H9 (cell line): ENCODE measurements around the gene TMEM175. TPM values are rescaled to one million over a fixed set of nuclear protein-coding genes. Genes with fewer than 3 reads are reported as not detected.

Experiments used
- DNase-seq: peaks from one replicate; pipeline ENCODE4 v3.0.0-alpha.2; 2017
- H2AFZ ChIP-seq: one replicate; pipeline ENCODE4 v1.6.1; 2013; ENCODE audit warnings: mild to moderate bottlenecking, low read length, control low read depth, moderate library complexity
- H2AK5ac ChIP-seq: 2 replicates; pipeline ENCODE4 v1.6.1; 2013; ENCODE audit warnings: low read length, control low read depth, mixed read lengths; ENCODE audit not compliant: insufficient read length
- H2BK120ac ChIP-seq: one replicate; pipeline ENCODE4 v1.6.1; 2013; ENCODE audit warnings: low read depth, mild to moderate bottlenecking, low read length, control low read depth, inconsistent platforms; ENCODE audit not compliant: poor library complexity, severe bottlenecking
- H2BK12ac ChIP-seq: 2 replicates; pipeline ENCODE4 v1.6.1; 2013; ENCODE audit warnings: low read length, control low read depth, mixed read lengths, low read depth; ENCODE audit not compliant: insufficient read length
- H2BK15ac ChIP-seq: 2 replicates; pipeline ENCODE4 v1.6.1; 2013; ENCODE audit warnings: low read depth, low read length, control low read depth
- H2BK20ac ChIP-seq: one replicate; pipeline ENCODE4 v1.6.1; 2013; ENCODE audit warnings: low read depth, mild to moderate bottlenecking, low read length, control low read depth, inconsistent platforms; ENCODE audit not compliant: poor library complexity, severe bottlenecking
- H2BK5ac ChIP-seq: 2 replicates; pipeline ENCODE4 v1.6.1; 2013; ENCODE audit warnings: low read length, control low read depth, mixed read lengths; ENCODE audit not compliant: insufficient read length
- H3K14ac ChIP-seq: 2 replicates; pipeline ENCODE4 v1.6.1; 2013; ENCODE audit warnings: low read length, control low read depth; ENCODE audit not compliant: insufficient read depth
- H3K18ac ChIP-seq: 2 replicates; pipeline ENCODE4 v1.6.1; 2013; ENCODE audit warnings: low read depth, mild to moderate bottlenecking, mixed read lengths, low read length, control low read depth; ENCODE audit not compliant: insufficient read length
- H3K23ac ChIP-seq: 2 replicates; pipeline ENCODE4 v1.6.1; 2013; ENCODE audit warnings: low read length, control low read depth, mixed read lengths, low read depth; ENCODE audit not compliant: insufficient read length
- H3K23me2 ChIP-seq: 2 replicates; pipeline ENCODE4 v1.6.1; 2013; ENCODE audit warnings: low read depth, mild to moderate bottlenecking, mixed read lengths, low read length, control low read depth; ENCODE audit not compliant: insufficient read length, poor library complexity, severe bottlenecking
- H3K27ac ChIP-seq: 2 replicates; pipeline ENCODE4 v1.5.1; 2013; ENCODE audit warnings: low read length, control low read depth, mixed read lengths, low read depth; ENCODE audit not compliant: insufficient read length
- H3K27me3 ChIP-seq: 2 replicates; pipeline ENCODE4 v1.6.1; 2013; ENCODE audit warnings: low read length, control low read depth, inconsistent platforms; ENCODE audit not compliant: insufficient read depth
- H3K4ac ChIP-seq: 2 replicates; pipeline ENCODE4 v1.6.1; 2013; ENCODE audit warnings: low read depth, mild to moderate bottlenecking, control low read depth, inconsistent platforms, low read length, moderate library complexity
- H3K4me1 ChIP-seq: 2 replicates; pipeline ENCODE4 v1.6.1; 2013; ENCODE audit warnings: low read length, control low read depth, inconsistent platforms; ENCODE audit not compliant: insufficient read depth
- H3K4me2 ChIP-seq: 2 replicates; pipeline ENCODE4 v1.6.1; 2013; ENCODE audit warnings: low read length, control low read depth, mixed read lengths; ENCODE audit not compliant: insufficient read length, insufficient read depth
- H3K56ac ChIP-seq: 2 replicates; pipeline ENCODE4 v1.6.1; 2013; ENCODE audit warnings: low read depth, mild to moderate bottlenecking, mixed read lengths, low read length, control low read depth; ENCODE audit not compliant: insufficient read length
- H3K79me1 ChIP-seq: 2 replicates; pipeline ENCODE4 v1.6.1; 2013; ENCODE audit warnings: low read depth, mild to moderate bottlenecking, moderate library complexity, low read length, control low read depth, inconsistent platforms; ENCODE audit not compliant: insufficient read depth, poor library complexity, severe bottlenecking
- H3K79me2 ChIP-seq: 2 replicates; pipeline ENCODE4 v1.6.1; 2013; ENCODE audit warnings: low read length, control low read depth, inconsistent platforms; ENCODE audit not compliant: insufficient read depth
- H3K9ac ChIP-seq: 2 replicates; pipeline ENCODE4 v1.6.1; 2013; ENCODE audit warnings: low read length, control low read depth, mixed read lengths; ENCODE audit not compliant: insufficient read length; ENCODE audit errors: extremely low read depth
- H3K9me3 ChIP-seq: one replicate; pipeline ENCODE4 v1.6.1; 2013; ENCODE audit warnings: low read depth, low read length, inconsistent platforms; ENCODE audit not compliant: control insufficient read depth
- H3T11ph ChIP-seq: one replicate; pipeline ENCODE4 v1.6.1; 2013; ENCODE audit warnings: mild to moderate bottlenecking, low read length, control low read depth, inconsistent platforms
- H4K20me1 ChIP-seq: one replicate; pipeline ENCODE4 v1.6.1; 2013; ENCODE audit not compliant: control insufficient read depth, insufficient read length, insufficient read depth
- H4K5ac ChIP-seq: 2 replicates; pipeline ENCODE4 v1.6.1; 2013; ENCODE audit warnings: low read depth, mild to moderate bottlenecking, mixed read lengths, low read length, control low read depth; ENCODE audit not compliant: insufficient read length
- H4K8ac ChIP-seq: replicated peaks from 2 replicates; pipeline ENCODE4 v1.6.1; 2013; ENCODE audit warnings: low read length, control low read depth, mixed read lengths, low read depth; ENCODE audit not compliant: insufficient read length
- H4K91ac ChIP-seq: 2 replicates; pipeline ENCODE4 v1.6.1; 2013; ENCODE audit warnings: low read depth, mild to moderate bottlenecking, moderate library complexity, mixed read lengths, low read length, control low read depth; ENCODE audit not compliant: insufficient read length
- H3K27ac Mint-ChIP-seq, 3 experiments: 2 replicates in 2 of 3; 3 replicates in 1 of 3; pipeline ENCODE4 v1.8.0; 2020 to 2021; ENCODE audit warnings: mixed read lengths in 3 of 3, mild to moderate bottlenecking in 1 of 3, moderate library complexity in 1 of 3
- H3K27me3 Mint-ChIP-seq: 2 replicates; pipeline ENCODE4 v1.8.0; 2021; ENCODE audit warnings: low read depth, mild to moderate bottlenecking, moderate library complexity, mixed read lengths
- H3K36me3 Mint-ChIP-seq, 3 experiments: 2 replicates in 2 of 3; 3 replicates in 1 of 3; pipeline ENCODE4 v1.8.0; 2020 to 2021; ENCODE audit warnings: low read depth in 3 of 3, mixed read lengths in 3 of 3; ENCODE audit not compliant: insufficient read depth in 1 of 3
- H3K4me1 Mint-ChIP-seq, 2 experiments: 2 replicates each; pipeline ENCODE4 v1.8.0; 2020; ENCODE audit warnings: mixed read lengths in 2 of 2
- H3K4me3 Mint-ChIP-seq, 2 experiments: 2 replicates in 1 of 2; 3 replicates in 1 of 2; pipeline ENCODE4 v1.8.0; 2020 to 2021; ENCODE audit warnings: mild to moderate bottlenecking in 2 of 2, mixed read lengths in 2 of 2, moderate library complexity in 1 of 2
- H3K9me3 Mint-ChIP-seq, 2 experiments: 2 replicates in 1 of 2; 3 replicates in 1 of 2; pipeline ENCODE4 v1.8.0; 2020; ENCODE audit warnings: mild to moderate bottlenecking in 2 of 2, mixed read lengths in 2 of 2, moderate library complexity in 1 of 2
- CTCF ChIP-seq: fragments of 200-600 bp; sonication (generic); conservative IDR thresholded peaks from 3 replicates; pipeline ENCODE4 v1.8.0; 2021; ENCODE audit warnings: antibody characterized with exemption, mild to moderate bottlenecking
- WGBS: extraction: QIAGEN DNeasy Blood & Tissue Kit; methylation state at CpG from one replicate; pipeline ENCODE4 v1.1.7; 2013; ENCODE audit warnings: missing lambda C conversion rate, low lambda C conversion rate, mixed read lengths; ENCODE audit not compliant: insufficient read length; ENCODE audit errors: extremely low coverage; 5-methylcytosine and 5-hydroxymethylcytosine counted together
- total RNA-seq: library from RNA; stranded (reverse); gene quantifications from 2 replicates; pipeline ENCODE4 v1.2.1, GENCODE V29; 2021

Gene TMEM175
- total RNA-seq, 1 experiment from 2014 or later: 6.4 TPM

DNA sequence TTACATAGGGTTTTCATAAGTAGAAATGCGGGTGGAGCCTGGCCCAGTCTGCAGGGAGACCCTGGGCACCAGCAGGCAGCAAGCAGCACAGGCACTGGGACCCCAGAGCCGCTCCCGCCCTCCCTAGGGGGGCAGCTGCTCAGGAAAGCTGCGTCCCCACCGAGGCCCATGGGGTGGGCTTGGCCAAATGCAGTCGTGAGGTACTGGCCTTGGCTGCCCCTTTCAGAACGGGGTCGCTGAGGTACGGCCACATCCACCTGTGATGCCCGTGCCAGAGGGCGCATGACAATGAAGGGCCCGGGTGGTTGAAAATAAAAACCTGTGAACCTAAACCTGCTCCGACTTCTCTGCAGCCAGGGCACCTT lies 16.7 kb downstream of the TMEM175 start:
- Histone ChIP-seq H3K9ac (no peak overlapping the region), H2BK5ac (no peak overlapping the region), H4K5ac (no peak overlapping the region), H2BK15ac (no peak overlapping the region), H3K23me2 (no peaks in the 10 kb centered on the region), H2BK20ac (no peak overlapping the region), H3K4ac (no peak overlapping the region), H3K4me2 (no peak overlapping the region), H2BK12ac (no peak overlapping the region), H3K79me2 (no peaks in the 10 kb centered on the region), H3K9me3 (no peaks in the 10 kb centered on the region), H3K14ac (no peak overlapping the region), H2AK5ac (no peak overlapping the region), H3K18ac (no peak overlapping the region), H3K56ac (no peak overlapping the region), H3K4me1 (no peaks in the 10 kb centered on the region; the same call in 1 of the 2 replicates), H4K8ac (no peak overlapping the region), H4K20me1 (no peaks in the 10 kb centered on the region), H4K91ac (no peak overlapping the region), H2AFZ (no peak overlapping the region), H3K23ac (no peak overlapping the region), H3K79me1 (no peaks in the 10 kb centered on the region), H3T11ph (no peak overlapping the region), H2BK120ac (no peak overlapping the region), H3K27ac (no peak overlapping the region), H3K27me3 (no peaks in the 10 kb centered on the region)
- TF ChIP-seq CTCF: no peak
- no peak overlapping the region for H3K4me3 Mint-ChIP-seq
- H3K27me3 Mint-ChIP-seq: peaks cover 11% of the 10 kb centered on the region
- H3K27ac Mint-ChIP-seq: no peak overlapping the region; a peak in 1 of 7 replicates
- no CpG with 5 or more reads among the region's 13 CpGs for WGBS
- DNase-seq: no peak
- no peaks in the 10 kb centered on the region for H3K9me3 Mint-ChIP-seq
- no peaks in the 10 kb centered on the region; a peak in 1 of 7 replicates for H3K36me3 Mint-ChIP-seq
- peaks cover 13 to 21% of the 10 kb centered on the region in 2 experiments for H3K4me1 Mint-ChIP-seq
